Stimulated activated CD8-positive, alpha-beta memory T cell treated with anti-CD3 and anti-CD28 coated beads, Interleukin-4, amount 100 ng/mL, for 24 hours (primary cell): ENCODE measurements around the gene SSC4D.
"Not testable (repeated sequence)": the region's sequence is repeated elsewhere in the genome, so short reads cannot be mapped to it uniquely, and the experiment has no call there.

Experiments
- DNase-seq: peaks from one replicate; pipeline ENCODE4 v3.0.0-alpha.2; 2020; ENCODE audit warnings: low read depth

SSC4D gene

GRCh38 chr7:76421097-76421496 is 11.6 kb upstream of the SSC4D start:
- DNase-seq = not testable (repeated sequence)

GRCh38 chr7:76417654-76418310 is 8.3 kb upstream of the SSC4D start:
- DNase-seq = not testable (repeated sequence)

- no peak for DNase-seq
Observed at GRCh38 chr7:76412249-76412648, 2.8 kb upstream of the SSC4D start.

- no peak for DNase-seq
Observed at GRCh38 chr7:76411626-76412025, 2.1 kb upstream of the SSC4D start.

GRCh38 chr7:76408121-76408560 is 1.4 kb downstream of the SSC4D start:
- no peak for DNase-seq

GRCh38 chr7:76407718-76408117 is 1.8 kb downstream of the SSC4D start:
- DNase-seq = no peak

GRCh38 chr7:76405738-76406137 is 3.8 kb downstream of the SSC4D start:
- DNase-seq = no peak

- DNase-seq = no peak
Observed at GRCh38 chr7:76403780-76404494, 5.6 kb downstream of the SSC4D start.

GRCh38 chr7:76403097-76403496 is 6.4 kb downstream of the SSC4D start:
- not testable (repeated sequence) for DNase-seq

- DNase-seq = no peak
Observed at GRCh38 chr7:76400248-76400647, 9.2 kb downstream of the SSC4D start.

GRCh38 chr7:76397409-76398183 is 11.9 kb downstream of the SSC4D start:
- DNase-seq = peak; percentile 79

- no peak for DNase-seq
Observed at GRCh38 chr7:76396864-76397263, 12.6 kb downstream of the SSC4D start.

- DNase-seq = no peak
Observed at GRCh38 chr7:76395965-76396726, 13.4 kb downstream of the SSC4D start.

- DNase-seq = not testable (repeated sequence)
Observed at GRCh38 chr7:76395605-76395964, 13.9 kb downstream of the SSC4D start.

GRCh38 chr7:76394957-76395356 is 14.5 kb downstream of the SSC4D start:
- no peak for DNase-seq

- DNase-seq = peak; percentile 85
Observed at GRCh38 chr7:76393116-76394031, 16.1 kb downstream of the SSC4D start.

- no peak for DNase-seq
Observed at GRCh38 chr7:76392531-76393115, 16.9 kb downstream of the SSC4D start.

- DNase-seq = no peak
Observed at GRCh38 chr7:76390092-76390491, 19.4 kb downstream of the SSC4D start.

GRCh38 chr7:76387789-76388188 is 21.7 kb downstream of the SSC4D start:
- DNase-seq = not testable (repeated sequence)

GRCh38 chr7:76386691-76387260 is 22.7 kb downstream of the SSC4D start:
- no peak for DNase-seq
